DMS114 treated with DMSO at 0.1 percent for 48 hours (cell line): ENCODE data around the gene SERTAD2.

ENCODE experiments used
- DNase-seq: peaks from one replicate; lab custom pipeline; 2025; ENCODE audit not compliant: unreplicated experiment; lab: John Stamatoyannopoulos, UW

SERTAD2 gene

DNA sequence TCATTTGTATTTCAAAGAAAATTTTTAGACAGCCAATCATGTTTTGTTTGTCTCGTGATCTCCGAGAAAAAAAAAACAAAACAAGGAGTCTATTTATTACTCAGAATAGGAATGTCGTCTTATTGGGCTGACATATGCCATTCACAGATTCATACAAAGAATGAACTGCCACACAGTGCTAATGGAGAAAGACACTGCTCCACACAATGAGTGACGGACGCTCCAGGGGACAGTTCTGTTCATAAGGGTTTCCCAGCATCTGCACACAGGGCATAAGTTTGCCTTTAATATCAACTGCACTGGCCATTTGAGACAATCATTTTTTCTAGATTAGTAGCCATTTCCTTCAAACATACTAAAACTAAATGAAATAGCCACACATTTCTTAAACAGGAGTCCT lies 3.4 kb downstream of the SERTAD2 start:
- no peak for DNase-seq

DNA sequence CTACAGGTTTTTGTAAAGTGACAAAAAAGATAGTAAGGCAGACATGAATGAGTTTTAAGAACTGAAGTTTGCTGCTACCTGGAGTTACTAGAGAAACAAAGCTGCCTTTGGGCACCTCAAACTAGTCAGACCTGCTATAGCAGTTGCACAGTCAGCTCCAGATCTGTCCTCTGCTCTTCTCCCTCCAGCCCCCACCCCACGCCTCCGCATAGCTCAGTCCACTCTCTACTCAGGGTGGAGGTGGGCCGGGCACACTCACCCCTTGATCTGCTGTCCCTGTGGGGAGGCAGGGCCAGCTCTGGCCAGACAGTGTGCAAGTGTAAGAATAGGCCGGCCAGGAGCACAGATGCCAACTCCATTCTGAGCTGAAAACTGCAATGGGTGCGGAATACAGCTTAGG lies 4.1 kb downstream of the SERTAD2 start:
- DNase-seq, result no peak

DNA sequence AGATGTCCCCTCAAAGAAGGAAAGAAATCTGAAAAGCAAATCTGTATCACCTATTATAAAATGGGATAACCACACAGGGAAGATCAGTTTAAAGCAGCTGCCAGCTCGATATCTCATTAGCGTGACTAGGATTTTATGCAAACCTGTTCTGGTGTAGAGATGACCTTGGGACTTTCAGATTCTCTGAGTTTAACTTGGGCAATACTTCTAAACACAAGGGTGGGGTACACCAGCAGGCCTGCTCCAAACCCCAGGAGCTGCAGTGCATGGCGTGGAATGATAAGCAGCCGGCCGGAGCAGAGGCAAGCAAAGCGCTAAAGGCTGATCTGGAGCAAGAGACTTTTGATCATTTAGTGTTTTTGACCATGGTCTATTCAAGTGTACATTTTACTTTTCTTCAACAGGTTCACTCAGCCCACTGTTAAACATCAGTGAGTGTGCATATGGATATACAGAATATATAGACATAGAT lies 4.7 kb downstream of the SERTAD2 start:
- DNase-seq, result no peak

GRCh38 chr2:64646007-64646880 lies 7.5 kb downstream of the SERTAD2 start:
- peak; percentile 59 for DNase-seq

DNA sequence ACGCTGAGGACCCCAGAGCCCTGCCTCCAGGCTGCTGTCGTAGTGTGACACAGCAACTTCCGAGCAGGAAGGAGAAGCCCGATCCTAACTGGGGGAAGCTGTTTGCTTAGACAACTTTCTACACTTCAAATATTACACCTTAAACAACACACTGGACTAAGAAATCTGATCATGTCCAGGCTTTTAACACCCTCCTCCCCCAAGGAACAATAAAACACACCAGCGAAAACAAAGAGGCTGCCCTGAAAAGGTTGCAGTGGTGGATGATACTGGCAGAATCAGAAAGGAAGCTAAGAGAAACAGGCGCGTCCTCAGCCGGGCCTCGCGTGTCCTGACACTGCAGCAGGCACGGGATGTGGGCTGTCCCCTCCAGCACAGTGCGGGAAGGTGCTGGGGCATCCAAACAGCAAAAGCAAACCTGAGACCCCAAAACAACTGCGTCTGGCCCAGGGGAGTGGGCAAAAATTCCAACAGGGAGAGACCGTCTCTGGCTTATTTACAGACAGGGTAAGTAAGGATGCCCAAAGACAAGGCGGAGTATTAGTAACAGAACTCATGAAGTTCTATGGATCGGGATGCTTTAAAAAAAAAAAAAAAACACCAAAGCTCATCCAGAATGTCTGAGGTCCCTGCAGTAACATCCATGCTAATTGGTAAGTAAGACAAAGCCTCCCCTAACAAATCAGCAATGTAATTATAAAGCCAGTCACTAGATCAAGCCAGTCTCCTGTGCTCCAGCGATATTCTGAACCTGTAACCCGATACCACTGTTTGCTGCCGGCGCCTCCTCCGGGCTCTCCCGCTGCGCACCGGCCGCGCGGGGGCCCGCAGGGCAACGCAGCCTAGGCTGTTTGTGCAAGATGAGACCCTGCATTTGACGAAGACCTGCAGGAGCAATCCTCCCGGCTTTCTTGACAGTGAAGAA lies 9.0 kb downstream of the SERTAD2 start:
- peak; percentile 7 for DNase-seq

DNA sequence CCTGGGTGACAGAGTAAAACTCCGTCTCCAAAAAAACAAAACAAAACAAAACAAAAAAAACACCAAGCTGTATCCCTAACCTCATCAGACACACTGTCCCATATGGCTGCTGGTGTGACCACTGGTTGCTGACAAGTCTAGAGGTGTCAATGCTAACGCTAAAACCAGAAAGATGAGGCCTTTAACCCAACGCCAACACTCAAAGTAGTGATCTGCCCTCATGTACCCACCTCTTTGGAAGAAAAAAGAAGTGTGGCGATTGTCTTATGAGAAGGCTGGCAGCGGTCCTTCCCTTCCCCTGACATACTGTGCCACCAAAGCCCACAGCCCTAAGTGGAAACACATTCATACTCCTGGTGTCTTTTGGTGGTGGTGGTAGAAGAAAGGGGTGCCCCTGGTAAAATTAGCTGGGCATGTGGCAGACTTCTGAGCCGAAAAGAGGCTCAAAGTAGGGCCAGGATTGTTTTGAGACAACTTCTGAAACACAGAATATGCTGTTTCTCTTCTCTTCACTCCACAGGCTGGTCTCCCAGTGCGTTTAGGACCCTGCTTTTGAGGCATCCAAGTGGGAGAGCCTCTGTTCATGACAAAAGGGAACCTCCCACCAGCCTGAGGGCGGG lies 9.8 kb downstream of the SERTAD2 start:
- DNase-seq, result no peak

DNA sequence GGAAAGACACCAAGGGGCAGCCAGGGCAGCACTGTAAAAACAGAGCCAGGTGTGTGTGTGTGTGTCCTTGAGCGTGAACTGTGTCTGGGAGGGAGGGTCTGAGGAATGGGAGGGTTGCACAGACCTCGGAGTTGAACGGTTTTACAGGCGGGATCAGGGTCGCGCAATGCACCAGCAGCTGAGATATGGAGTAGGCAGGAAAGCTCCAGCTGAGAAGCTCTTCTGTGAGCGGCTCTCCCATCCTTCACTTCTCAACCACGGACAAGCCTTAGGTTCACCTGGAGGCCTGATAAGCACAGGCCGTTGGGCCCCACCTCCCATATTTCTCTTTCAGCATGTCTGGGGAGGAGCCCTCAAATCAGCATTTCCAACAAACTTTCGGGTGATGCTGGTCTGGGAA lies 12.1 kb downstream of the SERTAD2 start:
- DNase-seq, result no peak

- DNase-seq, result no peak
Observed at GRCh38 chr2:64640153-64641044, 13.3 kb downstream of the SERTAD2 start.

DNA sequence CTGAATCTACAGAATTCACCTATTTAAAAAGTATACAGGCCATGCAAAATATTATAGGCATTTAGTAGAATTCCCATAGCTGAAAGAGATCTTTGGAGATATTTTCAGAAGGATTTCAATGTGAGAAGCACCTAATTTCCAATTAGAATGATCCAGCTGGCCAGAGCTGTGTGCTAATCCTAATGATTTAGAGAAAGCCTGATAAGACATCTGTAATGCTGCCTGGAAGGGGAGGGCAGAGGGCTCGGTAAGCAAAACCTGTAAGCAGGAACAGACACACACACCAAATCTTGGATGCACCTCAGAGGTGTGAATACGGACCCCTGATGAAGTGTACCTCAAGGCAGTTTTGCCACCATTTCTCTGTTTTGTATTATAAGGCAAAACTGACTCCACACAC lies 14.0 kb downstream of the SERTAD2 start:
- no peak for DNase-seq

DNA sequence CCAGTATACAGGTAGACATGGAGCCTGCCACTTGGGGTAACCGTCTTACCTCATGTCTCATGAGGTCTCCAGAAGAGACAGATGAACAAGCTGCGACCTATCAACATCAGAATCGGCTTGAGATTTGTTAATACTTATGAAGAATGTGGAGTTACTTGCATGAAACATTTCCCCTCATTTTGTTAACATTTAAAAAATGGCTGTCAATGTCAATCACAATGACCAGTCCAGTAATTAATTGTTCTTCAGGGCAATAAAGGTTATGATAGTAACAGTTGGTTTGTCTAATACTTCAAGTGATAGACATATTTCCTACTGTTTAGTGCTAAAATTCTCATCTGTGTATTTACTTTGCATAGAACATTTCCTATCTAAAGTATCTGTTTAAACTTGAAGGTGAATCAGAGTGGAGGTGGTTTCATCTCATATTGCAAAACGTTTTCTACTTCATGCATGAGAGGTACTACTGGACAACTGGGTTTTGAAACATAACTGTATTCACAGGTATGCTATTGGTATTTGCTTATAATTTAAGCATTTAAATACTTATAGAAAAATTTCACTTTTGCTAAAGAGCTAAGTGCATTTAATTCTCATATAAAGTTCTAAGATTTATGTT lies 15.1 kb downstream of the SERTAD2 start:
- DNase-seq, result no peak

GRCh38 chr2:64637931-64638330 lies 15.8 kb downstream of the SERTAD2 start:
- DNase-seq, result no peak

- DNase-seq, result no peak
Observed at GRCh38 chr2:64637000-64637635, 16.6 kb downstream of the SERTAD2 start.

DNA sequence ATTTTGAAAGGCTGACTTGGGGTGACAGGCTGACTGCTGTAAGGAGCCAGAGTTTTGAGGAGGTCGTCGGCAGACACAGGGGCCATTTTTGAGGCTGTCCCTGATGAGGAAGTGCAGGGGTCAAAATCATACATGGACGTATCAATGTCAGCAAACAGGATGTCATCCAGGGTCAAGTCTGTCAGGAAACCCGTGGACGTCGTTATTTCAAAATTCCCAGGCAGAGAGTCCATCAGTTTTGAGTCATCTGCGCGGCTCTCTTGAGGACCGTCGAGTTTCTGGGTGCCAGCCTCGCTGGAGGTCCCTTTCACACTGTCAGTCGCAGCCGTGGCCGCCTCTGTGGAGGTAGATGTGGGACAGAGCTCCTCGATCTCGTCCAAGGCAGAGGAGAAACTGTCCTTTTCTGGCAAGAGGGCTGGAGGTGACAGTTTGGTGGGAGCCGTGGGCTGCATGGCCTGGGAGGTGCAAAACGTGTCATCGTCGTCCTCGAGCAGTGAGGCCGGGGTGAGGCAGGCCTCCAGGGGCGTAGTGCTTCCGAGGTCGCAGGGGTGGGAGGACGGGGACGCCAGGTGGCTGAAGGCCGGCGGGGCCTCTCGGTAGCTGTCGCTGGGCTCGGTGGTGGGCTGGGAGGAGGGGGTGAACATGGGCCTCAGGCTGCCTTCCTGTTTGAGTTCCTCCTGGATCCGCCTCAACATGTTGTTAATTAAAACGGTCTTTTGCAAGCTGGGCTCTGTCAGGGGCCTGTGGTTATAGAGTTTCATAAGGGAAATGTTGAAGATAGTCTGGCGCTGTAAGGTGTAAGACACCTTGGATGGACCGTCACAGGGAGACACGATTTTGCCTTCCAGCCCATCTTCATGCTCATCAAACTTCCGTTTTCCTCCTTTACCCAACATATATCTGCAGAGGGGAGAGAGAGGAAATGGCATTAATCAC lies 17.5 kb downstream of the SERTAD2 start:
- DNase-seq, result no peak

GRCh38 chr2:64634345-64635267 lies 19.1 kb downstream of the SERTAD2 start:
- DNase-seq, result no peak

DNA sequence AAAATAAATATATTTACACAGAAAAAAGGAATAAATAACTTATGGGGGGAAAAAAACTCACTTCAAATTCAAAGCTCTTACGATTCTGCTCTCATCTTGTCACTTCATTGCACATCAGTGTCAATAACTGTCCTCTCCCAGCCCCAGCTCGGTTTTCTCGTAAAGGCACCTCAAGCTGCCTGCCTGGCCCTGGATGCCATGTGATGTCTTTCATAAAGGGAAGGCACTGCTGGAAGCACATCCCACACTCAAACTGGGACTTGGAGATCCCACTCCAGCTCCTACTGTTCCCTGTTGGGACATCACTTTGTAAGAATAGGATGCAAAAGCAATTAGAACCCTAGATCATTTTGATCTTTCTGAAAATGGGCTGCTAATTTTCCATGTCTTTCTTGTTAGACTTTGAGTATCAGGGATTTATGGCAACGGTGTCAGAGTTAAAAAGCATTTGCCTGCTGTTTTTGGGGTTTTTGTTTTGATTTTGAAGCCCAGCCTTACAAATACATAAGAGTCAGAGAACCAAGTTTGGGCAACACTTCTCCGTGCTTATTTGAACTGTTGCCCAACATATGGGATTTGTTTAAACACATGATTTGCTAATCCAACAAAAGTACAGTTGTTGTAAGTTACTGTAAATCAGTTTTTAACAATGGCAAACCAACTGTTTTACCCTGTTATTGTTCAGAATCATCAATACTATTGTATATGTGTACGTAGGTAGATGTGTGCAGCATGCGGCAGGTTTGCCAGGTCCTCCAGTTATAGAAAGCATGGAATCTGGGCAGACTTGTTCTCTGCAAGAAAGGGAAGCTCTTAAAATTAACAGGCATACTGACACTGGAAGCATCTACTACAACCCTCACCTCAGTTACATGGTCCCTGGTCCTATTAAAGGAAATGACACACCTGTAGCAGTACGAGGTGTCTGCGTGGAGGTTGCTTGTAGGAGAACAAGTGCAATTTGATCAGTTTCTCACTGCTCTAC lies 20.6 kb downstream of the SERTAD2 start:
- DNase-seq, result no peak

GRCh38 chr2:64631771-64632170 lies 21.9 kb downstream of the SERTAD2 start:
- DNase-seq, result no peak
